Ovary (tissue), 9 donors: Measurements from ENCODE around the gene DNHD1. TPM values are rescaled to one million over a fixed set of nuclear protein-coding genes. Genes with fewer than 3 reads are reported as not detected.

Experiments used
- DNase-seq, 5 donors: peaks; one replicate each; pipeline ENCODE4 v3.0.0-alpha.2; 2019 to 2020
- H3K27ac ChIP-seq, 2 donors: fragments of 200-600 bp; one replicate each; pipeline versions ENCODE4 v1.5.1 to v1.8.0; 2019 to 2022
- H3K27me3 ChIP-seq: fragments of 200-600 bp; one replicate; pipeline ENCODE4 v1.8.0; 2022
- H3K36me3 ChIP-seq: fragments of 200-600 bp; sonication (generic); one replicate; pipeline ENCODE4 v1.5.1; 2019
- H3K4me1 ChIP-seq: one replicate; pipeline ENCODE4 v1.8.1; 2013; ENCODE audit warnings: mild to moderate bottlenecking, moderate library complexity; ENCODE audit not compliant: insufficient read depth
- H3K4me3 ChIP-seq: fragments of 200-600 bp; sonication (generic); one replicate; pipeline ENCODE4 v1.5.1; 2017
- H3K9me3 ChIP-seq, 2 donors: fragments of 200-600 bp in 1 of 2; sonication (generic) in 1 of 2; one replicate each; pipeline versions ENCODE4 v1.5.1 to v1.8.1; 2013 to 2019; ENCODE audit warnings: mild to moderate bottlenecking in 1 of 2, moderate library complexity in 1 of 2
- CTCF ChIP-seq, 3 donors: fragments of 450-650 bp in 2 of 3; fragments of 200-600 bp in 1 of 3; IDR thresholded peaks; one replicate each; pipeline versions ENCODE4 v1.5.1 to v1.8.0; 2016 to 2022; ENCODE audit warnings: antibody characterized with exemption in 3 of 3, mild to moderate bottlenecking in 1 of 3
- EP300 ChIP-seq: sonication (generic); formaldehyde crosslinking; IDR thresholded peaks from one replicate; pipeline ENCODE4 v1.6.1; 2017; ENCODE audit warnings: antibody characterized with exemption
- POLR2A ChIP-seq: fragments of 450-650 bp; IDR thresholded peaks from one replicate; pipeline ENCODE4 v1.6.1; 2017; ENCODE audit warnings: antibody characterized with exemption, mild to moderate bottlenecking, moderate library complexity
- WGBS, 3 donors: extraction: QIAGEN DNeasy Blood & Tissue Kit in 1 of 3; methylation state at CpG; one replicate each; pipeline versions ENCODE4 v1.1.5 to v1.1.7; 2013 to 2017; 5-methylcytosine and 5-hydroxymethylcytosine counted together
- intact Hi-C, 4 donors: fragments of 100-400 bp; cut with DNase I; formaldehyde crosslinking; loops; one replicate each; pipeline versions ENCODE4 v1.11.0 to v1.15.1; 2022 to 2023
- polyA plus RNA-seq, 2 donors: library from polyadenylated mRNA; stranded (reverse); fragments of 200-250 nt in 1 of 2; fragments of 350-450 nt in 1 of 2; fragmentation: Illumina TruSeq in 1 of 2; extraction: RNeasy Lipid Tissue Mini Kit (QIAGEN cat#74804) in 1 of 2; gene quantifications; one replicate each; pipeline ENCODE4 v1.2.3, GENCODE V29; 2013 to 2014
- total RNA-seq, 7 donors: library from RNA; depleted of rRNA in 2 of 7; stranded (reverse); fragments of >200 nt in 2 of 7; fragmentation: NEBNext Ultra II Directional in 3 of 7; extraction: Animal tissue kit (Norgen Biotek cat#: 25700) in 3 of 7; gene quantifications; one replicate each; pipeline versions ENCODE4 v1.1.0 to v1.2.4, GENCODE V29; 2016 to 2023
- donor health status: DM: no; HTN: no; CAD: no; lungs with moderate emphysema.
- donor health status: DM: no; HTN: no; CAD: no.
- donor health status: Bipolar disorder and iron deficiency.
- donor health status: DM: yes; HTN: yes; CAD: no.
- donor health status: DM: no; HTN: no; CAD: no.
- donor health status: DM: yes; HTN: yes; CAD: no.

Gene DNHD1
- total and polyA plus RNA-seq, 9 donors = 4.0 to 27.6 (median 9.2) TPM

- no peaks in the 10 kb centered on the region for H3K27me3 ChIP-seq
- TF ChIP-seq EP300 (no peak), POLR2A (no peak), CTCF (IDR thresholded peaks at IDR 0.05) (no peak)
- DNase-seq = peak in 1 of 5 donors; percentile 6
- no peaks in the 10 kb centered on the region for H3K36me3 ChIP-seq
- 71 to 78% (median 77%) methylated on average over 14 of the region's 14 CpGs for WGBS, 3 donors
- no peaks in the 10 kb centered on the region for H3K9me3 ChIP-seq
- intact Hi-C loops = loop anchor here (5.0 to 10.0 kb wide), 4 partner anchors 76 to 372 kb away; partner anchors contain the start of genes CNGA4 (in 1 of the 4), MRPL17 (in 1 of the 4) and TRIM3 (in 1 of the 4)
- H3K4me1 ChIP-seq = peaks cover 13% of the 10 kb centered on the region
- H3K4me3 ChIP-seq = no peak overlapping the region
- no peak overlapping the region for H3K27ac ChIP-seq
These were observed 111.8 kb downstream of the DNHD1 start for GRCh38 chr11:6608726-6609501.

- H3K4me1 ChIP-seq = peaks cover 13% of the 10 kb centered on the region
- intact Hi-C loops = loop anchor here (5.0 to 10.0 kb wide), 4 partner anchors 75 to 372 kb away; partner anchors contain the start of genes CNGA4 (in 1 of the 4), MRPL17 (in 1 of the 4) and TRIM3 (in 1 of the 4)
- WGBS, 3 donors = 66 to 80% (median 76%) methylated on average over 8 of the region's 8 CpGs
- no peak overlapping the region for H3K27ac ChIP-seq
- TF ChIP-seq POLR2A (no peak), EP300 (no peak), CTCF (IDR thresholded peaks at IDR 0.05) (no peak)
- H3K9me3 ChIP-seq = no peaks in the 10 kb centered on the region
- no peak overlapping the region for H3K4me3 ChIP-seq
- H3K27me3 ChIP-seq = no peaks in the 10 kb centered on the region
- DNase-seq = peak in 2 of 5 donors; percentile 8 to 38
- no peaks in the 10 kb centered on the region for H3K36me3 ChIP-seq
These were observed 112.5 kb downstream of the DNHD1 start for GRCh38 chr11:6609502-6610015.

- WGBS, 3 donors = 82 to 86% (median 84%) methylated on average over 6 of the region's 6 CpGs
- intact Hi-C loops = no loop called here
- DNase-seq = peak in 2 of 5 donors; percentile 12 to 41
- TF ChIP-seq CTCF (IDR thresholded peaks at IDR 0.05) = no peak
- no peak for TF ChIP-seq EP300
- no peak for TF ChIP-seq POLR2A
- Histone ChIP-seq H3K4me1 (peaks cover 11% of the 10 kb centered on the region), H3K27me3 (no peaks in the 10 kb centered on the region), H3K27ac (no peak overlapping the region), H3K36me3 (no peaks in the 10 kb centered on the region), H3K4me3 (no peak overlapping the region), H3K9me3 (no peaks in the 10 kb centered on the region)
These were observed 113.5 kb downstream of the DNHD1 start for GRCh38 chr11:6610591-6610990.

DNA sequence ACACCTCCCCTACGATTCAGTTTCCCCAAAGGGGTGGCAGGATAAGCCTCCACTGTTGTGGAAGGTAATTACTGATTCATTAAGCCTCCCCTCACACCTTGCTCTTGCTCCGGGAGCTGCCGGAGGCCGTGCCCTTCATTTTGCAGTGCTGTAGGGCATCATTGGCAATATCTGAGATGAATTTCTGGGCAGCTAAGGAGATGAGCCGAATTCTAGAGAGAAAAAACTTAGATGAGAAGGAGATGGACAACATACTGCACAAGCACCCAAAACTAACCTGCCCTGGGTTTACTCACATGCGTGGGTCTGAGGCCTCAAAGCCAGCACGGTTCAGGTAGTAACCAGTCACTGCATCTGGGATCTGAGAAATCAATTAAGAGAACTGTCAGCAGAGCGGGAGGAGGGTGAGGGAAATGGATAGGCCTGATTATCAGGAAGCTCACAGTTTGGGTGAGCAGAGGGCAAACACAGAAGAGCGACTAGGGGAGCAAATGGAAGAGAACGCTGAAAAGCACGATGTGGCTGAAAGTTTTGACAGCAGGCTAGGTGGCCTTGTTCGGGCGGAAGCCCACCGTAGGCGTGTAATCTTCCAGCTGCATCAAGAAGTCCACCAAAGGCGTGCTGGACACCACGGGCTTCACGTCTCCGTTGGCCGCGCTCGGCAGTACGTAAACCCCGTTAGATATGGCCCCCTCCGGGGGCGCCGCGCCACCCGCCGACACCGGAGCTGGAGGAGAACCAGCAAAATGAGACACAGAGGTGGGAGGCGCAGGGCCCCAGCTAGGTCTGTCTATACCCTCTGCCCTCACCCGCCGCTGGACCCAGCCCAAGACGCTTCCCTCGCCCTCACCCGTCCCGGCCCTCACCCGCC is 114.2 kb downstream of the DNHD1 start:
- peak overlapping the region; percentile 86 for H3K4me3 ChIP-seq
- peak overlapping the region; percentile 83 to 98 for H3K27ac ChIP-seq
- no peaks in the 10 kb centered on the region for H3K9me3 ChIP-seq
- WGBS, 3 donors = 9 to 12% (median 10%) methylated on average over 38 to 39 of the region's 39 CpGs
- intact Hi-C loops = no loop called here
- peaks cover 8% of the 10 kb centered on the region for H3K4me1 ChIP-seq
- DNase-seq = peak; percentile 43 to 79 (median 76)
- no peaks in the 10 kb centered on the region for H3K36me3 ChIP-seq
- TF ChIP-seq CTCF (IDR thresholded peaks at IDR 0.05) = no peak
- no peak for TF ChIP-seq POLR2A
- no peak for TF ChIP-seq EP300
- H3K27me3 ChIP-seq = no peaks in the 10 kb centered on the region
